Measurements from ENCODE around the gene OR2A12. TPM values are rescaled to one million over a fixed set of nuclear protein-coding genes. Genes with fewer than 3 reads are reported as not detected.
A peak's percentile ranks its signal among the peaks of the same experiment; 100 is the strongest.

OR2A12 gene
- total and polyA plus RNA-seq, 2 of the 13 experiments (the other 11 are each of a cell fraction or from before 2014, with no cell fraction given): 0.18 TPM; not detected in 1

DNA sequence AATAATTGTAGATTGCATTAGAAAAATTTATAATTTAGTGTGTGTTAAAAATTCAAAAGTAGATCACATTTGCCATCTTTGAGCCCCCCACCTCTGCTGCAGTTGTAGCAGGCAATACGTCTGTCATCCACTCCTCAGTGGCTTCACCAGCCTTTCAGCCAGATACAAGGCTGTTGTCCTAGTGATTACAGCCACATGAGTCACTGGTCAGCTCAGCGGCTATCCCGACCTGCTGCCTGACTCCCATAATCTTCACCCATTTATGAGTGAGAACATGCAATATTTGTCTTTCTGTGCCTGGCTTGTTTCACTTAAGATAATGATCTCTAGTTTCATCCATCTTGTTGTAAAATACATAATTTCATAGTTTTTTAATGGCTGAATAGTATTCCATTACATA lies 28.1 kb upstream of the OR2A12 start:
- Histone ChIP-seq H3K4me1 (ENCODE audit: insufficient read depth, low read length) (no peaks in the 10 kb centered on the region), H3K79me2 (ENCODE audit: insufficient read depth, low read length) (no peaks in the 10 kb centered on the region), H3K4me2 (ENCODE audit: low read depth, low read length) (no peak overlapping the region), H3K27me3 (ENCODE audit: control insufficient read depth in 1 of 2, insufficient read depth in 2 of 2, low read length in 2 of 2) (peaks cover 0 to 3% of the 10 kb centered on the region in 2 experiments; a peak in 1 of 5 replicates), H3K4me3 (replicated peaks in 1 of 3; ENCODE audit: insufficient read depth in 1 of 3, low read depth in 2 of 3, low read length in 3 of 3) (no peak overlapping the region), H3K27ac (ENCODE audit: extremely low read length, insufficient read depth, low read length) (no peak overlapping the region), H3K36me3 (replicated peaks in 1 of 2; ENCODE audit: control insufficient read depth in 1 of 2, insufficient read depth in 2 of 2, low read length in 2 of 2) (no peaks in the 10 kb centered on the region), H2AFZ (ENCODE audit: low read length) (no peak overlapping the region), H3K9ac (ENCODE audit: insufficient read depth, low read depth, low read length) (no peak overlapping the region), H3K9me3 (ENCODE audit: low read length) (no peaks in the 10 kb centered on the region), H4K20me1 (ENCODE audit: insufficient read depth, low read length) (no peaks in the 10 kb centered on the region)
- no TSS peak for BruUV-seq (replicated peaks)
- WGBS (ENCODE audit: low lambda C conversion rate): 3% methylated on average over 3 of the region's 3 CpGs
- peak; percentile 10 for DNase-seq (ENCODE audit: low spot score)
- intact Hi-C loops (cut with micrococcal nuclease; ENCODE audit: unreplicated experiment) (no loop called here), in situ Hi-C loops (cut with HindIII; ENCODE audit: extremely low pct_ligation_motif_present, low pct_unique_long_range_greater_than_20kb) (no loop called here)
- ChIA-PET POLR2A (no interaction called here), CTCF (ENCODE audit: low intra/inter-chr PET ratio, low total read pairs) (no interaction called here)
- TF ChIP-seq FOSL2 (CRISPR knock-in tag; IDR thresholded peaks at IDR 0.05): peak; percentile 57
- no peak for TF ChIP-seq ZNF441 (CRISPR knock-in tag; IDR thresholded peaks at IDR 0.05; ENCODE audit: borderline replicate concordance)
- peak; percentile 65; the same call in 2 of the 3 replicates for ATAC-seq
- no peak for FAIRE-seq

DNA sequence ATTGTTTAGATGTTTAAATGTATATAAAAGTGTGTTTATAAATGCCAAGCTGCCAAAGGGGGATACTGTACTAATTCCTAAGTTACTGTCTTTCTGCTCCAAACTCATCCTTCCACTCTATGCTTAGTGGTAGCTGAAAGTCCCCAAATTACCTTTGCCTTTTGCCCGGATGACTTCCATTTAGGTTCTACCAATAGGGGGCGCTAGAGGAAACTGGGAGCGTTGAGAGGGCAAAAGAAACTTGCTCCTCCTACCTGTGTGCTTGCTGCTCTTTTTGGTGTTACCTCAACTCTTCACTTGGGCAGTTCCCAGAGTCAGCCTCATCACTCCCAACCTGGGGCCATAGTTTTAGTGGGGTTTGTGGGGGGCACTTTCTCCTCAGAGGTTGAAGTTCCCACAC lies 22.4 kb upstream of the OR2A12 start:
- FAIRE-seq: no peak
- Histone ChIP-seq H3K27me3 (ENCODE audit: control insufficient read depth in 1 of 2, insufficient read depth in 2 of 2, low read length in 2 of 2) (no peaks in the 10 kb centered on the region), H3K9ac (ENCODE audit: insufficient read depth, low read depth, low read length) (no peak overlapping the region), H3K27ac (ENCODE audit: extremely low read length, insufficient read depth, low read length) (no peak overlapping the region), H3K4me2 (ENCODE audit: low read depth, low read length) (no peak overlapping the region), H3K36me3 (replicated peaks in 1 of 2; ENCODE audit: control insufficient read depth in 1 of 2, insufficient read depth in 2 of 2, low read length in 2 of 2) (no peaks in the 10 kb centered on the region), H3K79me2 (ENCODE audit: insufficient read depth, low read length) (no peaks in the 10 kb centered on the region), H3K4me1 (ENCODE audit: insufficient read depth, low read length) (no peaks in the 10 kb centered on the region), H2AFZ (ENCODE audit: low read length) (no peak overlapping the region), H4K20me1 (ENCODE audit: insufficient read depth, low read length) (no peaks in the 10 kb centered on the region), H3K9me3 (ENCODE audit: low read length) (no peaks in the 10 kb centered on the region), H3K4me3 (replicated peaks in 1 of 3; ENCODE audit: insufficient read depth in 1 of 3, low read depth in 2 of 3, low read length in 3 of 3) (no peak overlapping the region)
- no peak for ATAC-seq
- intact Hi-C loops (cut with micrococcal nuclease; ENCODE audit: unreplicated experiment) (no loop called here), in situ Hi-C loops (cut with HindIII; ENCODE audit: extremely low pct_ligation_motif_present, low pct_unique_long_range_greater_than_20kb) (no loop called here)
- no peak for TF ChIP-seq SMARCC2 (IDR thresholded peaks at IDR 0.05)
- no peak for TF ChIP-seq NAIF1 (CRISPR knock-in tag; IDR thresholded peaks at IDR 0.05; ENCODE audit: borderline replicate concordance)
- TF ChIP-seq, protein P1, sequence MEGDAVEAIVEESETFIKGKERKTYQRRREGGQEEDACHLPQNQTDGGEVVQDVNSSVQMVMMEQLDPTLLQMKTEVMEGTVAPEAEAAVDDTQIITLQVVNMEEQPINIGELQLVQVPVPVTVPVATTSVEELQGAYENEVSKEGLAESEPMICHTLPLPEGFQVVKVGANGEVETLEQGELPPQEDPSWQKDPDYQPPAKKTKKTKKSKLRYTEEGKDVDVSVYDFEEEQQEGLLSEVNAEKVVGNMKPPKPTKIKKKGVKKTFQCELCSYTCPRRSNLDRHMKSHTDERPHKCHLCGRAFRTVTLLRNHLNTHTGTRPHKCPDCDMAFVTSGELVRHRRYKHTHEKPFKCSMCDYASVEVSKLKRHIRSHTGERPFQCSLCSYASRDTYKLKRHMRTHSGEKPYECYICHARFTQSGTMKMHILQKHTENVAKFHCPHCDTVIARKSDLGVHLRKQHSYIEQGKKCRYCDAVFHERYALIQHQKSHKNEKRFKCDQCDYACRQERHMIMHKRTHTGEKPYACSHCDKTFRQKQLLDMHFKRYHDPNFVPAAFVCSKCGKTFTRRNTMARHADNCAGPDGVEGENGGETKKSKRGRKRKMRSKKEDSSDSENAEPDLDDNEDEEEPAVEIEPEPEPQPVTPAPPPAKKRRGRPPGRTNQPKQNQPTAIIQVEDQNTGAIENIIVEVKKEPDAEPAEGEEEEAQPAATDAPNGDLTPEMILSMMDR (CRISPR knock-in tag; IDR thresholded peaks at IDR 0.05): peak; percentile 22; the same call in 1 of the 2 replicates
- no peak for TF ChIP-seq SRF (IDR thresholded peaks at IDR 0.05; ENCODE audit: low read depth, low read length)
- 14% methylated on average over 3 of the region's 3 CpGs for WGBS (ENCODE audit: low lambda C conversion rate)
- POLR2A ChIA-PET: no interaction called here
- CTCF ChIA-PET (ENCODE audit: low intra/inter-chr PET ratio, low total read pairs): no interaction called here
- DNase-seq (ENCODE audit: low spot score): no peak
- no TSS peak for BruUV-seq (replicated peaks)
